GM18502 (cell line): ENCODE results near the gene LAMA5.

Experiments used
- ATAC-seq: cut with Tn5 transposase; IDR thresholded peaks from one replicate; pipeline ENCODE4 v1.9.1; 2021; ENCODE audit warnings: mild to moderate bottlenecking; ENCODE audit not compliant: unreplicated experiment, poor library complexity

LAMA5 gene

DNA sequence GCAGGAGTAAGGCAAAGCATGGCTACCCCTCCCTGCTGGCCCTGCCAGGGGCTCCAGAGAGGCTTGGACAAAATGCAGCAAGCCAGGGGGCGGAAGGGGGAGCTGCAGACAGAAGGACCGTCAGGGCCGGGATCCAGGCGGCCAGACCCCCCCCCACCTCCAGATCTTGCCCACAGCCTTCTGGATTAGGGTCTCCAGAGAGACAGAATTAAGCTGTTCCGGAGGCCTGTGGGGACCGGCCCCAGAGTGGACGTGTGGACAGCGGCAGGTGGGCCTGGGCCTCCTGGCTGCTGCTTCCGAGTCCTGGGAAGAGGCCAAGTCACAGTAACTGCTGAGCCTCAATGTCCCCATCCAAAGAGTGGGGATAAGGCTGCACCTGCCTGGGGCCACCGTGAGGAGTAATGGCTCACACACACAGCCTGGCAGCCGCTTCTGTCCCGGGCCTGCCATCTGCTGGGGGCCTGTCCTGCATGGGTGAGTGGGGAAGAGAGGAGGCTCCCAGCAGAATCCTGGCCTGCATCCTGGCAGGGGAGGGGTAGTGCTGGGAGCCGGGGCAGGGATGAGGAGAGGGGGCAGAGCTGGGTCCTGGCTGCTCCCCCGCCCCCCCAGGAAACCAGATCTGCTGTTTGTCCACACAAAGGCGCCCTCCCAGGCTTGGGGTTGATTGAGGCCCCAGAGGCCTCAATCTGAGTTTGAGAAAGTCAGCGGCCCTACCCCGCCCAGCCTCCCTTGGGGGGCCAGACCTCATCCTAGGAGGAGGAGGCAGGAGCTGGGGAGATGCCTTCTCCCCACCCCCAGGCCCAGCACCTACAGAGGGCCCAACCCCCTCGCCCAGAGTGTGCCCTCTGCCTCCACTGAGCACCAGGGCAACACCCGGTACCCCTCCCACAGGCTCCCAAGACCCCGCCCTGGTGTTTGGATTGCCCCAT lies 3.9 kb downstream of the LAMA5 start:
- ATAC-seq = no peak

DNA sequence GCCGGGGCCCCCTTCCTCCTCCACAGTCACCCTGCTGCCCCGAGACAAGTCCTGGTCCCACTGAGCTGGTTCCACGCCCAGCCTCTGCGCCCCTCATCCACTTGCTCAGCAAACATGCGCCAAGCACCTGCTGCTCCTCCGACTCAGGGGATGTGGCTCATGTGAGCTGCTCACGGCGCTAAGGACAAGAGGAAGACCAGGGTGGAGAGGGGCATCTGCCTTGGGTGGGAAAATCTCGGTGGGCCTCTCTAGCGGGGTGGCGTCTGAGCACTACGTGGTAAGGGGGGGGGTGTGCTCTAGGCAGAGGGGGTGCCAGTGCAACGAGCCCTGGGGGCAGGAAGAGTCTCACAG lies 4.5 kb downstream of the LAMA5 start:
- ATAC-seq = no peak

DNA sequence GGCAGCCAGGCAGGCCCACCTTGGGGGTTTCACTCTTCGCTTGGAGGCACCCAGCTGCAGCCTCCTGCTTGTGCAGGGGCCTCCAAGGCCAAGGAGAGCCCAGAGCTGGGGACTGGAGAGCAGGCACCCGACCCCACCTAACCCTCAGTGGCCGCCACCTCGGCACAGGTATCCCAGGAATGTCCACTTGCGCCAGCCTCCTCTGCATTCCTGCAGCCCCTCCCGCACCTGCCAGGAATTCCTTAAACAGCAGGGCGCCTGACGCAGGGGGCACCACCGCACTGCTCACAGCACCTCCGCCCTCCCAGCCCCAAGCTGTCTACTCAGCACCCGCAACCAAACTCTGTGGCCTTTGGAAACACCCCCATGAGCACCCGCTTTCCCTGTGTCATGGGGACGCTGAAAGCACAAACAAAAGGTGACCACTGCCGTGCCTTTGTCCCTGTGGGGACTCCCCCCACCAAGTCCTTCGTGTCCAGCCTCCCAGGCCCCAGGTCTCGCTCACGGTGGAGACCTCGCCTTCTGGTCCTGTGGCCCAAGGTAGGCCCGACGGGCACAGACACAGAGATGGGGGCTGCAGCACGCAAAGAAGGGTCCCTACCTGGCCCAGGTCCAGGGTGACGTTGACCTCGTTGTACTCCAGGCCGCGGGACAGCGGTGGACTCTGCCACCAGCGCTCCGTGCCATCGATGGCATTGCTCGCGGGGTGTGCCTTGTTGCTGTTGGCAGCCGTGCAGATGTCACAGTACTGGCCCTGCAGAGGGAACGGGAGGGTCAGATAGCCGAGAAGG lies 5.1 kb downstream of the LAMA5 start:
- ATAC-seq = no peak

DNA sequence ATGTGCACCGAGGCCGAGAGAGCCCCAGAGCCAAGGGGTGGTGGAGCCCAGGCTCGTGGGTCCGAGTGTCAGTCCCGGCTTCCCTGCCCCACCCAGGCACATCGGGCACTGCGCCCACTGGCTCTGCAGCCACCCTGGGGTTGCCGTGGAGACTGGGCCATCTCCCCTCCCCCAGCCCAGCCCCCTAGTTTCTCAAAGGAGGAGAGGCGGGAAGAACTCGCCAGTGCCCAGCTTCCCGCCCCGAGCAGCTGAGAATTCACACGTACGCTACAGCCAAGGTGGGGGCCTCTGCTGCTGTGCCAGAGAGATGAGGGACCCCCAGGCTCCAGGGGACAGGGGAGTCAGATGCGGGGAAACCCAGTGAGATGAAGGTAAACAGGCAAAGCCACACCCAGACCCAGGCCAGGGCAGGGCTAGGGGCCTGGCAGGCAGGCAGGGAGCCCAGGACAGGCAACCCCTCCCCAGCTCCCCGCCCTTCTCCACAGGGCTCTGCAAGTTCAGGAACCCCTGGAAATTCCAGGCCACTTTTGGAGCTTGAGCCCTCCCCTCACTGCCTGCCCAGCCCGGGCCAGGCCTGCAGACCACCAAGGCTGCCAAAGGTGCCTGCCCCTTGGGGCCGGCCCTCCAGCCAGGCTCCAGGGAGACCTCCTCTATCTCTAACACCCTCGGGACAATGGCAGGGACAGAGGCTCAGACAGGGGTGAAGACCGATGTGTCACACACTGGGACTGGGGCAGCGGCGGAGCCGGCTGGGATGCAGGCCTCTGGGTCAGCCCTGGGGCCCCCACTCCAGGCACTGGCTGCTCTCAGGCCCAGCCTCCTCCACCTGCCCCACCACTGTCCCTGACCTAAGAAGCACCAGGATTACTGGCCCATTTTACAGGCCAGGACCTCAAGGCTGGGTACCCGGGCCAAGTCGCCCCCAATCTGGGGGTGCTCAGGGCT lies 6.0 kb downstream of the LAMA5 start:
- no peak for ATAC-seq

DNA sequence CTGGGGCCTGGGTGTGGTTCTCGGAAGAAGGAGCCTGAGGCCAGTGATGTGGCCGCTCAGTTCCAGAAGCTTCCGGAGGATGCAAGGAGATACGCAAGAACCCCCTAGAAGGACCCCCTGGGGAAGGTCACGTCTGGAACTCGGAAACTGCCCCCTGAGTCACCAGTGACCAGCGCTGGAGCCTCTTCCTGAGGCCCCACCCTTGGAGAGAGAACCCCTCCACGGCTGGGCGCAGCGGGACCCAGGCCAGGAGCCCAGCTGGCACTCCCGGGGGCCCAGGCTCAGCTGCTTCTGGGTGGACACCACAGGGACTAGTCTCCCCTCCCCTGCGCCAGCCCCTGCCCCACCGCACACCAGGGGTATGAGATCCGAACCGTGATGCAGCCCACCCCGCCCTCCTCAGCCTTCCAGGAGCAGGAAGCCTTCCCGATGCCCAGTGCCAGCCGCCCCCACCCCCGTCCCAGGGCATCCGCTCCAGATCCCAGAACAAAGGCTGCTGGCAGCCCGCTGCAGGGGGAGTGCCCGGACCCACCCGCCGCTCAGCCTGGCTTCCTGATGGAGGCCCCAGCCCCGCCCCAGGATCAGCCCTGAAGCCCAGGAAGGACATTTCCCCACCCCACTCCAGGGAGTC lies 7.5 kb downstream of the LAMA5 start:
- ATAC-seq = no peak

DNA sequence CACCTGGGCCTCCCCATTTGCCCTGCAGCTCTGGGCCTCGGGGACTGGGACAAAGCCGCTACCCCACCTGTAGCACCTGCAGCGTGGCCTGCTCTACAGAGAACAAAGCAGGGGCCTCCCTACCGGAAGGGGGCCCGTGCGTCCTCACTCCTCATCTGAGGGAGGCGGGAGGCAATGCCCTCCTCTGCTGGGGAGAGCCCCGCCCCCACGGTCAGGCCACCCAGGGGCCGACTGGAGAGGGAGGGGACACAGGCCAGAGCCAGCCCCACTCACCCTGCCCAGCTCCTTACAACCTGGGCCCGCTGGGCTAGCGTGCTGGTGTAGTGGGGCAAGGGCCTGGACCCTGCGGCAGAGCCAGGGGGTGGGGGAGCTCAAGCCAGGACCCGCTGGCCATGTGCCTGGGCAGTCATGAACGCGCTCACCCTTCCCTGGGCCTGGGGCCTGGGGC lies 8.0 kb downstream of the LAMA5 start:
- ATAC-seq = no peak

DNA sequence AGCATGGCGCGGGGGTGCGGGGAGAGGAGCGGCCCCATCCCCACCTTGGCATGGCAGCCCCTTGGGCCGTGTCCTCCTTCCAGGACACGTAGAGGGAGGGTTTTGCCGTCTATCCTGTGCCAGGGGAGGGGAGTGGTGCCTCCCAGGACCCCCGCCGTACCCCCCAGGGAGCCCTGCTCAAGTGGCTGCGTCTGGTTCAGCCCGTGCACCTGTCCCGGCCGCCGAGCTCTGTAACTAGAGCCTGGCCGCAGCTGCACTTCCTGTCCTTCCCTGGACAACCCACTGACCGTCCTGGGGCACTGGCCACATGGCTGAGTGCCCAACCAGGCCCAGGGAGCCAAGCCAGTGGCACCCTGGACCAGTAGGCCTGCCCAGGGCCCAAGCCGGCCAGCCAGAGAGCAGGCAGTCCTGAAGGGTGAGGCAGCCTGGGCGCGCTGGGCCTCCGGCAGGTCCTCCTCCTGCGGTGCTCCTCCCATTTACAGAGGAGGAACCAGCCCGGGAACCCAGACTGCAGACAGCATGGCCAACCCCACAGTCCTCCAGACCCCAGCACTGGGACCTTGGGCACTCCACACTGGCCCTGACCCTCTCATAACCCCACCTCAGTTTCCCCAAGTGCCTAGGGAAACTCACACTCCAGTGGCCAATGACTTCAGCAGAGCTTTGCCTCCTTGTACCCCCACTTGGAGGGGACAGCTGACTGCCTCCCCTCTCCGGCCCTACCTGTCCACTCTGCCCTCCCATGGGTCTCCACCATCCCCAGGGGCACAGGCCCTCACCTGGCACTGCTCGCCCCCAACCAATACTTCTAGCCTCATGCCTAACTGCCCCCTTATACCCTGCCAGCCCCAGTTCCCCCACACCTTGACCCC lies 8.7 kb downstream of the LAMA5 start:
- no peak for ATAC-seq

DNA sequence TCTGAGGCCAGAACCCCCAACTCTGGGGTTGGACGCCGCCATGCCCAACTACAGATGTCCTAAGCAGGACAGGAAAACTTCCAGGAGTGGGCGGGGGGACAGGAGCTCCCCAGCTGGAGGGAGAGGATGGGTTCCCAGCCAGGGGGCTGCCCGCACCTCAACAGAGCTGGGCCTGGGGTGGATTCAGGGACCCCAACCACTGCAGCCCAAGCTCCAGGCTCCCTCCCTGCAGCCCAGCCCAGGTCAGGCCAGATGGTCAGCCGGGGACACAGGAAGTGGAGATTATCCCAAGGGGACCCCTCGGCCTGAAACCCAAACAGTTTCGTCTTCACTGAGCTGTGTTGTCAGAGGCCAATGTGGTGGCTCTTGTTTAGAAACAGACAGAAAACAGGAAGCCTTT lies 9.4 kb downstream of the LAMA5 start:
- ATAC-seq = no peak

DNA sequence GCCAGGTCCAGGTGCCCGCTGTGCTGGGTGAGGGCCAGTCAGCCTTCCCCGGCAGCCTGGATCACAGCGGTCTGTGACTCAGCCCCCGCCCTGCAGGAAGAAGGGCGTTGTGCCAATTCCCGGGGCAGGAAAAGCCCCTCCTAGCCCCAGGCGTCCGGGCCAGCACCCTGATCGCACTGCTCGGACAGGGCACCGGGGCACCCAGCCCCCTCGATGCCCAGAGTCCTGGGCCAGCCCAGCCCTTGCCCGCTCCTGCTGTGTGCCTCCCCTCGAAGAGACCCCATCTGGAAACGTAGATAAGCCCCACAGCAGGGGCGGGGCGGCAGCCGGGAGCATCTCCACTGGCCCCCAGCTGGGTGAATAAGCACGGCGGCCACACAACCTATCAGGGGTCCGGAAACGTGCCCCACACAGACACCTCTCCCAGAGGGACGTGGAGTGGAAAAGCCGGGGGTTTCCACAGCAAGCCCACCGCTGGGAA lies 9.9 kb downstream of the LAMA5 start:
- ATAC-seq = no peak

DNA sequence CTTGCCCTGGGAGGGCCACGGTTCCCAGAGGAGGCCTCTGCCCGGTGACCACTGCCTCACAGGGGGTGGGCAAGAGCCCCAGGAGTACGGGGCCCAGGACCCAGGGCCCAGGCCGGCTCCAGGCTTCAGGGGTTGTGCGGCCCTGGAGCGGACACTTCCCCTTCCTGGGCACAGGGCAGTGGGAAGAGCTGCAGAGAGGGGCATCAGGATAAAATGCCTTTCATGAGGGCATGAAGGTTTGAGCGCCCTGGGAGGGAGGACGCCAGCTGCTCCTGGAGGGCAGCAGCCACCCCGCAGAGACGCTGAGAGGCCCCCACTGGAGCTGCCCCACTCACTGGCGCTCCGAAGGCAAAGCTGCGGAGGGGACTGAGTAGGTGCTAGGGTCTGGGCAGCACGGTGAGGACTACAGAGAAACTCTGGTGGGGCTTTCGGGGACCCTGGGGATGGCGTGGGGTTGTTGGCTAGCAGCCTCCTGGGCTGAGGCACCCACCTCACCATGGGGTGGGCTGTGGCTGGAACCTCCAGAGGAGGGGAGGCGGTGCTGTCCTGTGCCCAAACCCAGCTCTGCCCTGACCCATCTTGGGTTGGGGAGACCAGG lies 10.4 kb downstream of the LAMA5 start:
- ATAC-seq = no peak

DNA sequence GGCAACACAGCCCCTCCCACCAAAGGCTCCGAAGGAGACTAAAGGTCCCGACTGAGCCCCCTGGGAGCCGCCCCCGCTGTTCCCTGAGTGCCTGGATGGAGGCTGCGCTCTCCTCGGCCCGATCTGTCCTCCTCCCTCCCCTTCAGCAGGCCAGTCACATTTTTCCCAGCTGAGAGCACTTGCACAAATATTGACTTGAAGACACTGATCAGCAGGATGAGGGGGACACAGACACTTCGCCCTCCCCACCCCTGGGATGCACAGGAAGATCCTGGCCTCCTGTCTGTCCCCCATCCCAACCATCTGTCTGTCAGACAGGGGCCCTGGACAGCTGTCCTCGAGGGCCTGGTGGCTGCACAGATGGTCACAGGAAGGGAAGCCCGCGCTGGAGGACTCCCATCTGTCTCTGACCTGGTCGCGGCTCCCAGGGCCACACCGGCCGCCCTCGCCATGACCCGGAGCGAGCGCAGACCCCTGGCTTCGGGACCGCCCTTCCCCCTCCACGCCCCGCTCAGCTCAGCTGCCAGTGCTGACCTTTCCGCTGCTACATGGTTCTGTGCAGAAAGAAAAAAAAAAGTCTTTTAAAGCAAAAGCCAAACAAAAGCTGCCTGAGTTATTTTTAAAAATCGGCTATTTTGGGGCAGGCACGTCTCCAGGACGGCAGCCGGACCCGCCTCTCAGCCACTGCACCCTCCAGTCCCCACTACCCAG lies 11.1 kb downstream of the LAMA5 start:
- ATAC-seq = no peak

DNA sequence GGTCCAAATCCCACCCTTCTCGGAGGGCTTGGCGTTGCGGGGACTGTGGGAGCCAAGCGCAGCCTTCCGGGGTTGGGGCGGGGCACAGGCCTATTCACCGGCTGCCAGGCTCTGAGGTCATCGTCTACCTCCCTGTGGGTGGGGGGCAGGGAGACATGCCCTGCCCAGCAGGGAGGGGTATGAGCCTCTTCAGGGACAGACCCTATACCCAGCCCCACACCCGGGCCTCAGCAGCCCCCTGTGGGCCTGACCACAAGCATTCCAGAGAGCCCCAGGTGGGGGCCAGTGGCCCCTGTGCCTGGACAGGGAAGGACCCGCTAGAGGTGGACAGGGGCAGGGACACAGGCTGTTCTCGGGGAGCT lies 11.6 kb downstream of the LAMA5 start:
- no peak for ATAC-seq

DNA sequence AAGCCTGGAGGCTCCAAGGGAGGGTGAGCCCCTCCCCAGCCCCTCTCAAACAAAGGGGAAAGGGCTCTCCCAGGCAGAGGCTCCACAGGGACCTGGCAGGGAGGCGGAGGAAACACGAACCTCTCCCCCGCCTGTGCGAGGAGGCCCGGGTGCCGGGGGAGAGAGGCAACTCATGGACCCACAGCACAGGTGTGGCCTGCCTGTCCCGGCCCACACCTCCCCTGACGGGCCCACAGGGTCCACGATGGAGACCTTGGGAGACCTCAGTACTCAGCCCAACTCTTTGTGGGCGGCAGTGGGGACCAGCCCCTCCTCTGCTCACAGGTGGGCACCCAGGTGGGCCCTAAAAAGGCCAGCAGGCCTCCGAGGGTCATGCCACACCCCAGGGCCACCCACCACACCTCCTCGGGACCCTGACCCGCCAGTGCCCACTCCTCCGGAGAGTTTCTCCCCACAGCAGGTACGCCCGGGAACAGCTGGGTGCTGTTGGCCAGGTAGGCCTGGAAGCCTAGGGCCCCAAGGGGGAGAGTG lies 12.2 kb downstream of the LAMA5 start:
- ATAC-seq = no peak

DNA sequence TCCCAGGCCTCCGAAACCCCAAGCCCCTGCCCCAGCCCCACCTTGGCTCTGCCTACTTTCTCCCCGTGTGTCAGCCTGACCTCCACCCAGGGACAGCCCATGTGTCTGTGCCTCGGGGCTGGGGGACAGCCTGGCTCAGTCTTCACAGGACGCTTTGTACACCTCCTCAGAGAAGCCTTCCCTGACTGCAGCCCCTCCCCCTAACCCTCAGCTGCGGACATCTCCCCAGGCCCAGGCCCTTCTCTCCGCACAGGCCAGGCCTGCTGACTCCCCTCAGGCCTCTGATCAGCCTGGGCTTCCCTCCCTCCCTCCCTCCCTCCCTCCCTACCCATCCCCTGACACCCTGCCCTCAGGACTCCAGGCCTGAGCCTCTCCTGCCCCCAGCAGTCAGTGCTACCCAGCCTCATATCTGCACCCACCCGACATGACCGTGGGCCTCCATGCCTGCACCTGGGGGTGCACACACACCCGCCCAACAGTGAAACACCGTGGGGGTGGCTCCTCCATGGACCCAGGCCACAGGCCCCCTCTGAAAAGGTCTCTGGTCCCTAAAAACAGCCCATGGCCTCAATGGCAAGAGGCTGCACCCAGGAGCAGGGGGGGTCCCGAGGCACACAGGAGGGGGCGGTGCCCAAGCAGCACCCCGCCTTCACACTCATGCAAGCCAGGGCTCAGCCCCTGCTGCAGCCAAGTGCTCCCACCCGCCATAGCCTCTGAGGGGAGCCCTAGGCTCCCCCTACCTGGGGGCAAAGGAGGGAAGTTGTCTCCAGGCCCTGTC lies 12.9 kb downstream of the LAMA5 start:
- ATAC-seq = no peak

DNA sequence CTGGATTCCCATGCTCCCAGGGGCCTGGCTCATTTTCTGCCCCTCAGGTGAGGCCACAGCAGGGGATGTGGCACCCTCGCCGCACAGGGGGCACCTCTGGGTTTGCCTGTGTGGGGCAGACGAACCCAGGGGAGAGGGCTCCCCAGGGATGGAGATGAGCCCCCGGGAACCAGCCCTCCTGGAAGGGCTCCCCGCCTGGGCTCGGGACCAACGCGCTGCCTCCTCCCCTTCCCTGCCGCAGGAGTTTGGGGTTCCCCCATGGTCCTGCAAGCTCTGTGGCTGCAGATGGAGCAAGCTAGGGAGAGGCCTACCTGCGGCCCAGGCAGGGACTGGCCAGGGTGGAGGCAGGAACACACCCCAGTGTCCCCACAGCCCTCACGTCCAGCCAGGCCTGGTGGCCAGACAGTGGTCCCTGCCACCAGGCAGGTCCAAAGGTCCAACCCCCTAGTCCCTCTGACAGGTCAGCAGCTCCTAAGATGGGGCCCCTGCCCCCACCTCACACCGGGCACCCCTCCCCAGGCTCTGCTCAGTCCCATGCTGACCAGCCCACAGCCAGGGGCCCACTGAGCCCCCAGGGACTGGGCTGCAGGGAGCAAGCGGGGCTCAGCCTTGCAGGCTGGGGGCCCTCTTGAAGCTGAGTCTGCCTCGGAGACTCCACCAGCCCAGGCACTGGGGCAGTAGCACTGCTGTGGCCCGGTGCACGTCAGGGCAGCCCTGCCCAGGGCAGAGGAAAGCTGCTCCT lies 13.7 kb downstream of the LAMA5 start:
- ATAC-seq = no peak
